ENCODE data around the gene PDZD2.
A peak's percentile ranks its signal among the peaks of the same experiment; 100 is the strongest.

Gene PDZD2

DNA sequence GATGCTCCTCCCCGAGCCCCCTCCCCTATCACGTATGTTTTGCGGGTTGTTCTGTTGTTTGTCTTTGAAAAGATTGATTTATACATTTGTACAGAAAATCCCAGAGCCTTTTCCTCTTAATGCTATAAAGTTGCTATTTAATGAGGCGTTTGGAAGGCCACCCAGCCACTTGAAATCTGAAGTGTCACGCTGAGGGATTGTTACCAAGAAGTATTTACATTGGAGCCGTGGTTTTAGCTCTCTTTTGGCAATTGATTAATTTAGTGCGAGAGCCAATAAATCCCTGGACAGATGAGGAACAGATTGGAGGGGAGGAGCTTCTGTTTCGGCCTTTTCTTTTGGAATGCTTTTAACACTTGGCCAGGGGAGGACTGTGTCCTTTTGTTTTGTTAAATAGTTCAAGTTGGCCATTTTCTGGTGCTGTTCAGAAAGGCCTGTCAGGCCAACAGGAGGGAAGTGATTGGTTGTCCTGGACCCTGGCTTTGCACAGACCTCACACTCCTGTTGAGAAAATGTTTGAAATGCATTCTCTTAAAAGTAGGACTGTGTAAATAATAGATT, 250.2 kb downstream of the PDZD2 start:
- no peak for DNase-seq

DNA sequence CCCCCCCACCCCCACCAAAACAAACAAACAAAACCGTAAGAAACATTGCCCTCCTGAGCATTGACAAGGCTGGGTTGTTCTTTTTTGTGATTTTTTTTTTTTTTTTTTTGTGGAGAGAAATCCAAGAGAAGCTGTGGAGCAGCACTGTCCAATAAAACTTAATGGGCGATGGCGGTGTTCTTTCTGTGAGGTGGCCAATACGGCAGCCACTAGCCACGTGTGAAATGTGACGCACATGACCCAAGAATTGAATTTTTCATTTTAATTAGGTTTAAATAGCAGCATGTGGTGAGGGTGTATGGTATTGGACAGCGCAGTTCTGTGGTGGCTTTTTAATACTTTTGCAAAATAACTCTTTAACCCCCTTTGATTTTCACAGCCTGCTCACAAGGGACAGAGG, 251.1 kb downstream of the PDZD2 start:
- no peak for DNase-seq

DNA sequence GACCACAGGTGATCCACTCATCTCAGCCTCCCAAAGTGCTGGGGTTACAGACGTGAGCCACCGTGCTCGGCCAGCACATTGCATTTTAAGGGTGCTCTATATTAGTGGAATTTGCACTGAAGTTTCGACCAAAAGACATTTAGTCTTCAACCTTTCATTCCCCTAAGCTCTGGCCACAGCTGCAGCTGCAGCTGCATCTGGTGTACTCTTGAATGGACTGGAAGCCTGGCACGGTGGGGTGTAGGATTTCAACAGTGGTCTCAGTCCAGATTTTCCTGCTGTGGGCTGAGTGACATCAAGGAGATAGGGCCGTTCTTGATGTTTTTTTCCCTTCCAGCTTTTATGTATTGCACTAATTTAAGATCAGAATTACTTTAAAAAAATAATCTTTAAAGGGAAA, 255.2 kb downstream of the PDZD2 start:
- DNase-seq = no peak

DNA sequence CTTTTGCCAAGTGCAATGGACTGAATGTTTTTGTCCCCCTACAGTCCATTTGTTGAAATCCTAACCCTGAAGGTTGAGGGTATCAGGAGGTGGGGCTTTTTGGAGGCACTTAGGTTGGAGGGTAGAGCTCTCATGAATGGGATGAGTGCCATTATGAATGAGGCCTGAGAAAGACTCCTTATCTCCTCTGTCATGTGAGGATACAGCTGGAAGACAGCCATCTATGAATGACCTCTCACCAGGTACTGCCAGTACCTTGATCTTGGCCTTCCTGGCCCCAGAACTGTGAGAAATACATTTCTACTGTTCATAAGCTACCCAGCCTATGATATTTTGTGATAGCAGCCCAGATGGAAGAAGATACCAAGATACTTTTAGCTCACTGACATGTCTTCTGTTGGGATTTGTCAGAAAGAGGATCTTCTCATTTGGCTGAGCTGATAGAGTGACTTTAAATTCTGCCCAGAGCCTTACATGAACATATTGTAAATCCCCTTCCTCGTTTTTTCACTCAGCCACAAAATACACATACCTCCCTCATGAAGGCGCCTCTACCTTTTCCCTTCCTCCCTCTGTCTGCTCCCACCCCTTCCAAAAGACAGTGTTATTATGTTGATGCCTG, 256.4 kb downstream of the PDZD2 start:
- DNase-seq = no peak

DNA sequence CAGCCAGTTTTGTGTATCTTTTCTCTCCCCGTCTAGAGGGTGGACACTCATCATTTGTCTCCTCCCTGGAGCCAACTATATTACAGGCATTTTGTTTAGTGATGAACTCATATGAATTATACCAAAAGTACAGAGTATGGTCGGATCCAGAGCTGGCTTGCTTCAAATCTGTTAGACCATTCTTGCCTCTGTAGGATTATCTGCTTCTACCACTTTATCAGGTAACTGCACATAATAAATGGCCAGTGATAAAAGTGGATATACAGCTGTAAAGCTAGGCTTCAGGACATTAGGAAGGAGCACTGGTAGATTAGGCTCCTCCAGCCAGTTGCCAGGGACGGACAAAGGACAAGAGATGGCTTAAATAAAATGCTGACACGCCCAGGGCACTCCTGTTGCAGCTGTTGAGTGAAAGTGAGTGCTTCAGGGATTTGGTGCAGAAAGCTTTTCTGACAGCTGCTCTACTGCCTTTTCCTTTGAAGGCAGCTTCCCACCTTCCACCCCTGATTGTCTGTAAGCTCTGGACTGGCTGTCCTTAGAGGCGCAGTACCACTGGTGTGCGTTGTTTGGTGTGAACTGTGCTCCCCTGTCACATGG, 259.2 kb downstream of the PDZD2 start:
- DNase-seq = no peak

DNA sequence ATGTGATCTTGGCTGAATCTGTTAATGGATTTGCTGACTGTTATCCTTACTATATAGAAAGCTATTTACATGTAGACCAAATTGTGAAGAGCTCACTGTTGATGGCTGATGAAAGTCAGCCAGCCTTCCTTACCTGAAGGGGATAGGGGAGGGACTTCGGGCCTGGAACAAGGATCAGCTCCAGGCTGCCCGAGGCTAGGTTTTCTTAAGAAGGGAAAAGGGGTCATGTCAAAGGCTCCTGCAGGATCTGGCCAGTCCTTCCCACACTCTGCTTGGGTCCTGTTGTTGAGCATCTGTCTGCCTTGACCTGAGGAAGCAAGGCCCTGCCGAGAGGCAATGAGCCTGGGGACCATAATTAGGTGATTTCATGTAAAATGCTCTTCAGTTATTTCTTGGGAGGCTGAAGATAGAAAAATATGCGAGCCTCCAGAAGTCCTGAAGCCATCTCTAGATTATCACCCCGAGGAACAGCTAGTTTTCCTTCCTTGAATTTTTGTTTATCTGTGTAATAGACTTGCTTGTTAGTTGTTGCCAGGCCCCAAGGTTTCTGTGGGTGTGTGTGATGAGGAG, 261.4 kb downstream of the PDZD2 start:
- no peak for DNase-seq

DNA sequence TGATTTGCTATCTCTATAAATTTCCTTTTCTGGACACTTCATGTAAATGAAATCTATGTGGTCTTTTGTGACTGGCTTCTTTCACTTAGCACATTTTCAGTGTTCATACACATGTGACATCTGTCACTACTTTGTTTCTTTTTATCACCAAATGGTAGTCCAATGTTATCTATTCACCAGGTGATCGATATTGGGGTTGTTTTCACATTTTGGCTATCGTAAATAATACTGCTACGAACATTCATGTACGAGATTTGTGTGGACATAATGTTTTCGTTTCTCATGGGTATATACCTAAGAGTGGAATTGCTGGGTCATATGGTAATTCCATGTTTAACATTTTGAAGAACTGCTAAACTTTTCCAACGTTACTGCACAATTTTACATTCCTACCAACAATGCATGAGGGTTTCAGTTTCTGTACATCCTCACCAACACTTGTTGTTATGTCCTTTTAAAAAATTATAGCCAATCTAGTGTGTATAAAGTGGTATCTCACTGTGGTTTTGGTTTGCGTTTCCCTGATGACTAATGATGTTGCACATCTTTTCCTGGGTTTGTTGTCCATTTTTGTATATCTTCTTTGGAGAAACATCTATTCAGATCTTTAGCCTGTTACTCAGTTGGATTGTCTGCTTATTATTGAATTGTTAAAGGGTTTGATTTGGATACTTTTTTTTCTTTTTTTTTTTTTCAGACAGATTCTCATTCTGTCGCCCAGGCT, 263.0 kb downstream of the PDZD2 start:
- no peak for DNase-seq

DNA sequence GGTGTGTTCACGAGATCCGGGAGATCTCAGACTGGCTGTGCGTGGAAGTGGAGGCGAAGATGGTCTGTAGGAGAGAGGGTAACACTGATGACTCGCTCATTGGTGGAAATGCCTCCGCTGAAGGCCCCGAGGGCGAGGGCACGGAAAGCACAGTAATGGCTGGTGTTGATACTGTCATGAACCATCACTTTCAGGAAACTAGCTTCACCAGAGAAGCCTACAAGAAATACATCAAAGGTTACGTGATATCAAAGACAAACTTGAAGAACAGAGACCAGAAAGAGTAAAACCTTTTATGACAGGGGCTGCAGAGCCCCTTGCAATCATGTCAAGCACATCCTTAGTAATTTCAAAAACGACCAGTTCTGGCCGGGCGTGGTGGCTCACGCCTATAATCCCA, 269.5 kb downstream of the PDZD2 start:
- no peak for DNase-seq

DNA sequence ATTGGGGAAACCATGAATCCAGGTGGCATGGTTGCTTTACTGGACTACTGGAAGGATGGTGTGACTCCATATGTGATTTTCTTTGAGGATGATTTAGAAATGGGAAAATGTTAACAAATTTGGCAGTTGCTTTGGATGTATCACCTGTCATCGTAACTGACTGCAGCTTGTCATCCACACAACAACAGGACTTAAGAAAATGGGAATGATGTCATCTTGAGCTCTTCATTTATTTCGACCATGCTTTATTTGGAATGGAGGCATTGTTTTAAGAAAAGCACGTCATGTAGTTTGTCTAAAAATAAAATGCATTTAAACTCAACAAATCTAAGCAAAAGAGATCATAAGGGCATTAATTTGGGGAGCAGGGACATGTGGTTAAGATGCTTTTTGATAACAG, 270.1 kb downstream of the PDZD2 start:
- DNase-seq = no peak

DNA sequence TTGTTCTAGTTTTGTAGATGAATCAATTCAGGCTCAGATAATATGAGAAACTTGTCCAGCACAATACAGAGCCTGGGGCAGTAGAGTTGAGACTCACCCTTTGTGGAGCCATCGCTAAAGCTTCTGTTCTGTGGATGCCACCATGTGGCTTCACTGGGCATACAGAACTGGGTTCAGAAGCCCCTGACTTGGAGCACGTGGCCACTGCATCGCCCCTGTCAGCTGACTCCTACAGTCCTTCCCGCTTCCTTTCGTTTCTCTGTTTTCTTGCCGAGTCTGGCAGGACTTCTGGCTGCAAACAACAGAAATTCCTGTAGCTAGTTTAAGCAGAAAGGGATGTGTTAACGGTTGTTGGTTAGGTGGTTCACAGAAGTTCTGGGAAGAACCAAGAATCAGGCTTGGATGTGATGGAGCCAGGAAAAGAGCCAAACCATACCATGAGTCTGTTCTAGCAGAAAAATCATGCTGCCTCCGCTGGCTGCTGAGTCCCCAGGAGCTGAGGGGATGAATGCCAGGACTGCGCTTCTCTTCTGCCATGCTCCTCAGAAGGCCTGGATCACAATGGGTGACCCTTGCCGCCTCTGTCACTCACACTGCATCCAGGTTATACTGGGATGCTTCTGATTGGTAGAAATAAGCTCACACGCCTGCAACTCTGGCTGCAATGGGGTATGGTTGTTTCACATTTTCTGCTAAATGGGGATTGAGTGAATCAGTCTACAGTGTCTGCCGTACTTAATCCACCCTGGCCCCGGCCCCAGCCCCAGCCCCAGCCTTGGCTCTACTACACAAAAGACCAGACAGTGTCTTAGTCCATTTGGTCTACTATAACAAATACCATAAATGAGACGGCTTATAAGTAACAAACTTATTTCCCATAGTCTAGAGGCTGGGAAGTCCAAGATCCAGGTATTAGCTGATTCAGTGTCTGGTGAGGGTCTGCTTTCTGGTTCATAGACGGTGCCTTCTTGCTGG, 272.6 kb downstream of the PDZD2 start:
- no peak for DNase-seq

DNA sequence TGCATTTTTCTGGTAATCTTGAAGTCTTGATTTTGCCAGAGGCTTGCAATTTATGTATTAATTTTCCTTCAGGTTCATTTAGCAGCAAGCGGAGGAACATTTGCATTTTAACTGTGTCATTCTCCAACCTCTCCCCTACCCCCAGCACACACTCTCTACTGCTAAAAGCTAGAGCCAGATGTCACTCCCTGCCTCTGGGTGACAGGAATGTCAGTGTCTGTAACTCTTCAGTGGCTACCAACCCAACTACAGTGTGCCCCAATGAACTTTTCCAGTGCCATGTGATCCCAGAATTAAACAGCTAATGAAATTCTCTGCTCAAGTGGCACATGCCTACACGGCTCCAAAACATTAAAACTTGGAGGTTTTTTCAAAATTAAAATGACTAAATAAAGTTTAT, 274.9 kb downstream of the PDZD2 start:
- no peak for DNase-seq

DNA sequence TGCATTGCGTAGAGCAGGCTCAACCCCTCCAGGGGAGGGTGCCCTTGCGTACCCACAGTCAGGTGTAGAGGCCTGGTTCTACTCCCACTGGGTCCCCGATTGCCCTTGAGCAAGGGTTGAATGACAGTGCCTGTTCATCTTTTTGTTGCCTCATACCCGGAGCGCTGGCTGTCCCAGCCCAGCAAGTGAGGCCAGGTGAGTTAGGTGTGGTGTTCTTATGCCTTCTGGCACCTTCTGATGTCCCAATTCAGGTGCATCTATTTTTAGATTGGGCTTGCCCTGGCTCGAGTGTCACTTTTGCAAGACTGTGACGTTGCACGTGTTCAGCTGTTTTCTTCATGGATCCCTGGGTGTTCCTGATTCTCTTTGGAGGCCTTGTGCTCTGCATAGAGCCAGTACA, 277.4 kb downstream of the PDZD2 start:
- no peak for DNase-seq

DNA sequence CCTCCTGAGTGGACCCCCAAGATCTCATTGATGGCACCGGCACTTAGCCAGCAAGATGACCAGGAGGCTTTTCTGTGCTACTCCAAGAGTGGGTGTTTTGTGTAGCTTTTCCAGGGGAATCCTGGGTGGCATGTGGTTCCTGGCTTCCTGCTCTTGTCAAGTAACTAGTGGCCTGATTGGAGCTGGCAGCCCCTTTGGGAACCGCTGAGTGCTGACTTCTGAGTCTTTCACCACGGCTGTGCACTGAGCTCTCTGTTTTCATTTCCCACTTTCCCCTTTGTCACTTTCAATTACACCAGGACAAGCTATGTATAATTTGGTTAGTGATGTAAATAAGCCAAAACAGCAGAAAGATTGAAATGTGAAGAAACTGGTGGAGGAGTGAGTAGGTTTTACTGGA, 279.8 kb downstream of the PDZD2 start:
- no peak for DNase-seq

DNA sequence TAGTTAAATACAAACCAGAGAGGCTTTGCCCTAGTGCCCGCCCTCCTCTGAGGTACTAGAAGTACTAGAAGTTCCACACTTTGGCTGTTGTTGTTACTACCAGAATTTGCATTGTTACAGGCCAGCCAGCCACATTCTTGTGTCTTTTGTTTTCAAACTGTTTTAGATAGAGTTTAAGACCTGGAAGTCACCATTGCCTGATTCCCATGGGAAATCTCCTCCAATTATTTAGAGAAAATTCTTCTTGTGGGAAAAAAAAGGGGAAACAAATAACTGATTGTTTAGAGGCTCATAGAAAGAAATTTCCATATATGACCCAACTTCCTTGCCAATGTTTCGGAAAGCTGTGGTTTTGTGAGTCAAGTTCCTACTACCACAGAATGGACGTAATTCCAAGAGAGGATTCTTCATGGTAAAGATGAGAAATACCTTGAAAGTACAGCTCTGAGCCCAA, 282.9 kb downstream of the PDZD2 start:
- peak; percentile 23 for DNase-seq

DNA sequence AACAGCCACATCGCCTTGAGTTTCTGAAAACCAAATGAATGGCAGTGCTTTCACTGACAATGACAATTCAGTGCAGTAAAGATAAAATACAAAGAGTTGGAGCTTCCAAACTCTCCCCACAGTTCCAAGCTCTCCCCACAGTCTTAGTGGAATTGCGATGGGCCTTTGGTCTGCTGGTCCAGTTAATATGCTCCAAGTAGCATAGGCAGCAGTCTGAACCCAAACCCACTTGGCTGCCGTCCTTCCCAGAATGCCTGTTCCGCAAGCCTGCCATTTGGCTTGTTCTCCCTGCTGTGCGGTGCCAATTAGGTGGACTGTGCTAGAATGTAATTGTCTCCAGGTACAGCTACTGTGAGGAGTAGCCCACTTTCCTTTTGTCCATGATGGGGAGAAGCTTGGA, 285.1 kb downstream of the PDZD2 start:
- DNase-seq = no peak

DNA sequence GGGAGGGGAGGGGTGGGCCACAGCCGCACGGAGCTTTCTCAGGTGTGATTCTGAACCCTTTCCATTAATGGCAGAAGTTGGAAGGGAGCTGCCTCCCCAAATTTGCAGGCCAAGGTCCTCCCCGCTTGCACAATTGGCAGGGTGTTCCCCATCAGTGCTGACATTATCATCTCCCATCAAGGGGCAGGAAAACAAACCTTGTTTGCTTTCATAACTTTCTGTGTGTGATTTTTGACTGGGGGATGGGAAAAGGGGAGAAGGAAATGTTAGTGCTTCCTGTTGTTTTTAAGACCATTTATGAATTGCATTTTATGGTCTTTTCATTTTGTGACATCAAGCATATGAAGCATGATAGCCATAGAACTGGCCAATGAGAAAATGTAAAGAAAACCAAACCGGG, 292.9 kb downstream of the PDZD2 start:
- DNase-seq = no peak

DNA sequence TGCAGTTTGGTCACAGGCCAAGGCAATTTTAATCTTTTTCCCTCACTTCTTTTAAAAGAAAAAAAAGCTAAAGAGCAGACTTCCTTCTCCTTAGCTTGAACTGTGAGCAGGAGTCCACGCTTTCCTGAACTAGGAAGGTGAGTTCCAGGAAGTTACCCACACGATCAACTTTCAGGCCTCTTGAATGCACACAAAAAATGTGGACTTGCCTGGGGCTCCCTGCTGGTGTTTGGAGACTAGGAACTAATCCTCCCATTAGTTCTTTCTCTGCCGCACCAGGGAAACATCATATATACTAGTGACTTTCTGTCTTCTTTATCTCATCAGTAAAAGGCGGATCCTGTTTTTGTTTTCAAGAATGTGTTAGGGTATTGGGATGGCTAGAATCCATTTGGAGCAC, 295.2 kb downstream of the PDZD2 start:
- DNase-seq = peak; percentile 65

DNA sequence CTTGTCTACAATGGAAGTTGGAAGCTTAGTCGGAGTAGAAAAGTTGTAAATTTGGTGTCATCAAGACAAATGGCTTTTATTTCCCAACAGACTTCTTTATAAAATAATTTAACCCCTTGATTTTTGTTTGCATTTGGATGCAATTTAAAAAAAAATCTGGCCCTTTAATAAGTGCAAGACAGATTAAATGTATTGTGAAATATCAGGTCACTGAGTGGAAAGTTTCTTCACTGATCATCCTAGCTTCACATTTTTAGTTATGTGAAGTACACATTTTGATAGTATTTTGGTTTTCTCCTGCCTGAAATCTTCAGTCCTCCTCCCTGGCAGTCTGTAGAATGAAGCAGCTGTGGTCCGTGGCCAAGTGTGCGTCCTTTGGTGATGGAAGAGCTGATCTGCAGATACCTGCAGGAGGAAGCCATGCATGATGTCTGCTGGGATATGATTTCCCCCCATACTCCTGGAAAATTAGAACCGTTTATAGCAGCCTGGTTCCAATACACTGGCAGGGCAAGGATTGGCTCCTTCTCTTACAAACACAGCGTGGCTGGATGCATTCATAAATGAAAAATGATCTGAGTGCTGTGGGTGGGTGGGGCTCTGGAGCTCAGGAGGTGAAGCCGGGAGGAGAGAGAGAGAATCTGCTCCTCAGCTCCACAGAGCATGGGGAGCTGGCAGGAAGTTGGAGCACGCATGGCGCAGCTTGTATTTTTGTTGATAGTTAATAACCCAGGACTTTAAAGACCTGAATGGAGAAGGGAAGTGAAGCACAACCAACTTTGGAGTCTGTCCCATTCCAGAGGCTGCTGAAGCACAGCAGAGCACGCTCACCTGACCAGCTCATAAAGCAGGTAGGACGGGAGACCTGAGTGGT, 296.8 kb downstream of the PDZD2 start:
- no peak for DNase-seq

DNA sequence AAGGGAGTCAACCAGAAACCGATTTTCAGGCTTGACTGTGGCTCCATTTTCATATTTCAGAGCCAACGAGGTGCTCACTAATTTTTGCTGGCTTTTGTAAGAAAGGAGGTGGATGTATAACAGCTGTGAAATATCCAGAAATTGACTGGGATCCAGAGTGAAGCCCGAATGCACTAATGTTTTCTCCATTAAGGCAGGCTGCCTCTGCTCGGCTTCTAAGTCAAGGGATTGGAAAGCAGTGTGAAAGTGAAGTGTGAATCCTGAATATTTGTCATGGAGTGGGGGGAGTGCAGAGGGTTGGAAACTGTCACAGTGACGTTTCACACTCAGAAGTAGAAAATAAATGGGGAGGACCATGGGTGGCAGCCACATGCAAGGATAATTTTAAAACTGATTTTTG, 297.8 kb downstream of the PDZD2 start:
- DNase-seq = no peak

DNA sequence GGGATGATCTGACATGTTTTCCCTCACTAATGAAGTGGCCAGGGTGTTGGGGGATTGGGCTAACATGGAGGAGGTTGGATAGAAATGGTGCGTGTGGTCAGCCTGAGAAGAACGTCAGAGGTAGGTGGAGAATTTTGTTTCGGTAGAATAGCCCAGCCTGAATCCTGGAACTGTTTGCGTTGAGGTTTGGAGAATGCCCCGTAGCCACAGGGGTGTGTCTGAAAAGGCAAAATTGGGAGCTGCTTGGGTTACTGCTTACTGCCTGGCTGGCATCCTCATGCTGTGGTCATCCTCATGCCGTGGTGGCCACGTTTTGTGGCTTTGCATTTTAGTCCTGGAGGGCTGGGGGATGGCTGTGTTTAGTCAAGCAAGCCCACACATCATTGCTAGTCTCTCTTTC, 298.3 kb downstream of the PDZD2 start:
- no peak for DNase-seq

DNA sequence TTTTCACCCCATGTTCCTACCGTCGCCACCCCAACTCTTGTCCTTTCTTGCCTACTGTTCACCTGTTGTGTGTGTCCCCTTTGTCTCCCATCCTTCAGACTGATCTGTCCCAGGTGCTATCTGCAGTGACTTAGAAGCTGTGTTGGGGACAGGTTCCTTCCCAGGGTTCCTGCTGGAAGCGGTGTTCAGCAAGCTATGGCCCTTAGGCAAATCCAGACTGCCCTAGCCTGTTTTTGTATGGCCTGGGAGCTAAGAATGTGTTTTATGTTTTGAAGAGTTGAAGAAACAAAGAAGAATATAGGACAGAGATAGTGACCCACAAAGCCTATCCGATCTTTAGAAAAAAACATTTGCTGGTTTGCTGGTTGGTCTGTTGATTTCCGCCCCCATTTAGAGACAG, 298.8 kb downstream of the PDZD2 start:
- DNase-seq = no peak

DNA sequence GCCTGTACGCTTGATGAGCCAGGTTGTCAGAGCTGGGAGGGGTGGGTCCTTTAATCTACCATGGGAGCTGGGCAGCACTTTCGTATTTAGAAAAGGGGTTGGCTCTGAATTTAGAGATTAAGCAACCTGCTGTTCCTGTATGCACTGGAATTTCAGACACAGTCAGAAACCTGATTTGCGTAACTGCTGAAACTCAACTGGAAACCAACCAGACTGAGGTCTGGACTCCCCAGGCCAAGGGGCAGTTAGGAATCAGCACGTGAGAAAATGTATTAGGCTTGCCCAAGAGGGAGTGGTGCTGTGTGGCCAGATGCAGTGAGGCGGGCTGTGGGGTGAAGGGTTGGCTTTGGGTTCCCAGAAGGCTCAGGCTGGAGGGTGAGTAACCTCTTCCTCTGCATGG, 300.2 kb downstream of the PDZD2 start:
- DNase-seq = no peak
